Hepatocyte (in vitro differentiated cells): ENCODE data around the gene TEX48. TPM values are rescaled to one million over a fixed set of nuclear protein-coding genes. Genes with fewer than 3 reads are reported as not detected.
A peak's percentile ranks its signal among the peaks of the same experiment; 100 is the strongest.

ENCODE experiments used
- DNase-seq: peaks from one replicate; pipeline ENCODE4 v3.0.0-alpha.2; 2016; ENCODE audit warnings: low spot score
- H2AFZ ChIP-seq: fragments of 200-600 bp; sonication (generic); 2 replicates; pipeline ENCODE4 v1.6.0; 2016; ENCODE audit warnings: antibody characterized with exemption, mild to moderate bottlenecking
- H3K27ac ChIP-seq: fragments of 200-600 bp; sonication (generic); 2 replicates; pipeline ENCODE4 v1.5.1; 2016; ENCODE audit warnings: mild to moderate bottlenecking
- H3K27me3 ChIP-seq: fragments of 200-600 bp; sonication (generic); 2 replicates; pipeline ENCODE4 v1.6.1; 2016
- H3K36me3 ChIP-seq: fragments of 200-600 bp; sonication (generic); replicated peaks from 2 replicates; pipeline ENCODE4 v1.5.1; 2016; ENCODE audit warnings: low read depth; ENCODE audit not compliant: insufficient read depth
- H3K4me1 ChIP-seq: fragments of 200-600 bp; sonication (generic); 2 replicates; pipeline ENCODE4 v1.5.1; 2016; ENCODE audit warnings: mild to moderate bottlenecking, moderate library complexity; ENCODE audit not compliant: insufficient read depth
- H3K4me2 ChIP-seq: fragments of 200-600 bp; sonication (generic); 2 replicates; pipeline ENCODE4 v1.6.0; 2016
- H3K4me3 ChIP-seq: fragments of 200-600 bp; sonication (generic); 2 replicates; pipeline ENCODE4 v1.5.1; 2016; ENCODE audit warnings: mild to moderate bottlenecking
- H3K79me2 ChIP-seq: fragments of 200-600 bp; sonication (generic); 2 replicates; pipeline ENCODE4 v1.6.0; 2017; ENCODE audit warnings: mild to moderate bottlenecking
- H3K9me2 ChIP-seq: fragments of 200-600 bp; sonication (generic); replicated peaks from 2 replicates; pipeline ENCODE4 v1.6.0; 2017; ENCODE audit warnings: mild to moderate bottlenecking; ENCODE audit not compliant: insufficient read depth
- H3K9me3 ChIP-seq: fragments of 200-600 bp; sonication (generic); 2 replicates; pipeline ENCODE4 v1.5.1; 2016; ENCODE audit warnings: low read depth, mild to moderate bottlenecking
- H4K20me1 ChIP-seq: fragments of 200-600 bp; sonication (generic); 2 replicates; pipeline ENCODE4 v1.6.0; 2016; ENCODE audit warnings: mild to moderate bottlenecking; ENCODE audit not compliant: insufficient read depth, poor library complexity, severe bottlenecking
- CTCF ChIP-seq: fragments of 200-600 bp; sonication (generic); IDR thresholded peaks from 2 replicates; pipeline ENCODE4 v1.5.1; 2016; ENCODE audit warnings: antibody characterized with exemption, mild to moderate bottlenecking; ENCODE audit not compliant: poor library complexity
- EZH2 ChIP-seq: fragments of 200-600 bp; sonication (generic); IDR thresholded peaks from 2 replicates; pipeline ENCODE4 v1.6.1; 2016; ENCODE audit warnings: antibody characterized with exemption, mild to moderate bottlenecking, borderline replicate concordance
- EZH2phosphoT487 ChIP-seq: fragments of 200-600 bp; sonication (generic); IDR thresholded peaks from one replicate; pipeline ENCODE4 v1.6.1; 2018; ENCODE audit warnings: antibody characterized with exemption, mild to moderate bottlenecking, low read depth, moderate library complexity; ENCODE audit not compliant: unreplicated experiment, severe bottlenecking
- WGBS: methylation state at CpG from one replicate; pipeline ENCODE4 v1.1.6; 2016; ENCODE audit warnings: low lambda C conversion rate; ENCODE audit errors: missing lambda C conversion rate; 5-methylcytosine and 5-hydroxymethylcytosine counted together
- polyA plus RNA-seq: library from polyadenylated mRNA; unstranded; fragments of >200 nt; fragmentation: Nextera tagmentation; extraction: Ambion mirVana; gene quantifications from 2 replicates; pipeline ENCODE4 v1.2.1, GENCODE V29; 2016
- total RNA-seq: library from RNA; depleted of rRNA; stranded (reverse); fragments of >200 nt; gene quantifications from 2 replicates; pipeline ENCODE4 v1.2.3, GENCODE V29; 2014

The TEX48 gene
- total and polyA plus RNA-seq, 2 experiments from 2014 or later, result not detected

GRCh38 chr9:114694719-114695269, 12.8 kb upstream of the TEX48 start:
- no peaks in the 10 kb centered on the region for H3K9me3 ChIP-seq
- no peak overlapping the region for H3K4me2 ChIP-seq
- H3K4me1 ChIP-seq, result no peaks in the 10 kb centered on the region
- H3K79me2 ChIP-seq, result no peaks in the 10 kb centered on the region
- no peaks in the 10 kb centered on the region for H3K36me3 ChIP-seq
- H3K4me3 ChIP-seq, result no peak overlapping the region
- H3K27ac ChIP-seq, result no peak overlapping the region
- H3K9me2 ChIP-seq, result no peaks in the 10 kb centered on the region
- TF ChIP-seq EZH2phosphoT487 (no peak), EZH2 (no peak), CTCF (no peak)
- 98% methylated on average over 6 of the region's 6 CpGs for WGBS
- H4K20me1 ChIP-seq, result no peaks in the 10 kb centered on the region
- no peak for DNase-seq
- H2AFZ ChIP-seq, result no peak overlapping the region
- H3K27me3 ChIP-seq, result no peaks in the 10 kb centered on the region

- H3K4me2 ChIP-seq, result no peak overlapping the region
- TF ChIP-seq CTCF, result no peak
- TF ChIP-seq EZH2, result no peak
- no peak for TF ChIP-seq EZH2phosphoT487
- H3K9me2 ChIP-seq, result no peaks in the 10 kb centered on the region
- H2AFZ ChIP-seq, result no peak overlapping the region
- DNase-seq, result no peak
- H3K36me3 ChIP-seq, result no peaks in the 10 kb centered on the region
- H3K9me3 ChIP-seq, result no peaks in the 10 kb centered on the region
- H3K4me1 ChIP-seq, result no peaks in the 10 kb centered on the region
- no peaks in the 10 kb centered on the region for H3K27me3 ChIP-seq
- no peaks in the 10 kb centered on the region for H3K79me2 ChIP-seq
- 87% methylated on average over 2 of the region's 2 CpGs for WGBS
- no peaks in the 10 kb centered on the region for H4K20me1 ChIP-seq
- peak overlapping the region; percentile 20 for H3K27ac ChIP-seq
- H3K4me3 ChIP-seq, result no peak overlapping the region
Observed at GRCh38 chr9:114694146-114694545, 12.2 kb upstream of the TEX48 start.

- Histone ChIP-seq H3K27ac (peak overlapping the region; percentile 20), H3K4me1 (no peaks in the 10 kb centered on the region), H3K9me3 (no peaks in the 10 kb centered on the region), H4K20me1 (no peaks in the 10 kb centered on the region), H3K27me3 (no peaks in the 10 kb centered on the region), H2AFZ (no peak overlapping the region), H3K36me3 (no peaks in the 10 kb centered on the region), H3K9me2 (no peaks in the 10 kb centered on the region), H3K4me2 (no peak overlapping the region), H3K79me2 (no peaks in the 10 kb centered on the region), H3K4me3 (no peak overlapping the region)
- no peak for DNase-seq
- 48% methylated on average over 2 of the region's 2 CpGs for WGBS
- no peak for TF ChIP-seq EZH2
- no peak for TF ChIP-seq EZH2phosphoT487
- TF ChIP-seq CTCF, result no peak
Observed at GRCh38 chr9:114693248-114693855, 11.4 kb upstream of the TEX48 start.
